GM19372 (cell line): ENCODE data around the gene PIK3R6.

Source experiments
- ATAC-seq: cut with Tn5 transposase; IDR thresholded peaks from one replicate; pipeline ENCODE4 v1.9.1; 2021; ENCODE audit warnings: mild to moderate bottlenecking, low read depth, moderate library complexity; ENCODE audit not compliant: unreplicated experiment

The PIK3R6 gene, protein sequence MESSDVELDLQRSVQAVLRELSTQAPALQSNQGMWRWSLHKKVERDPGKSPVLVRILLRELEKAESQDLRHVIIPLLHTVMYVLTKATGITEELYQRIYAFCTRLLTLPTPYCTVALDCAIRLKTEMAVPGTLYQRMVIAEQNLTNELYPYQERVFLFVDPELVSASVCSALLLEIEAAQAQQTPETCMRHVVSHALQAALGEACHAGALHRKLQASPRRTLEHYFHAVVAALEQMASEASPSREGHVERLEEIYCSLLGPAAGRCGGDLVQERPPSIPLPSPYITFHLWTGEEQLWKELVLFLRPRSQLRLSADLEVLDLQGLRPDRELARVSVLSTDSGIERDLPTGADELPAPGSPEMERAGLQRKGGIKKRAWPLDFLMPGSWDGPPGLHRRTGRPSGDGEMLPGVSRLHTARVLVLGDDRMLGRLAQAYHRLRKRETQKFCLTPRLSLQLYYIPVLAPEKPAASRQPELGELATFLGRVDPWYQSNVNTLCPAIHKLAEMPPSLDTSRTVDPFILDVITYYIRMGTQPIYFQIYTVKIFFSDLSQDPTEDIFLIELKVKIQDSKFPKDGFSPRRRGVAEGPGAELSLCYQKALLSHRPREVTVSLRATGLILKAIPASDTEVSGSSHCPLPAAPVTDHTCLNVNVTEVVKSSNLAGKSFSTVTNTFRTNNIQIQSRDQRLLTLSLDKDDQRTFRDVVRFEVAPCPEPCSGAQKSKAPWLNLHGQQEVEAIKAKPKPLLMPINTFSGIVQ

DNA sequence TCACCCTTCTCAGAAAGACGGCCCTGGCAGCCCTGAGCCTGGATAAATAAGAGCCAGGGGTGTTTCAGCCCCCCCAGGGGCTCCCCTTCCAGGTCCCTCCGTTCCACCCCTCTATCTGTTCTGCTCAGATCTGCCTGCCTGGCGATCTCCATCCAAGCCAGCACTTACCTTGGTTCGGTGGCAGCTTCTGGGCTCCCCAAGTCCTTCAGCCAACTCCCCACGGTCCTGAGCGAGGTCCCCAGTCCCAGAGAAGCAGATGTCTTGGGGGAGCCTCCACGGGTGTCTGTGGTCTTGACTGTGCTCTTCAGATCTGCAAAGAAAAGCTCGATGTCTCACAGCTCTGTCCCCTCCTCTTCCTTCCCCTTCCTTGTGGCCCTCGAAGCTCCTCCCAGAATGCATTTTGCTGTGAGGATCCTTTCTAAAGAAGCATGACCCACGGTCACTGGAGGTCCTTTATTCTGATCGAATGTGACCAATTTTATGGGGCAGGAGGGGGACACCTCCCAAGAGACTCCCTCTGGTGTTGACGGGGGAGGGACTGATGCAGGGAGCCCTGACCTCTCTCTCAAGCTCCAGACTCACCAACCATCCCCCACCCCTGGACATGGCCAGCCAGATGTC is at the start of gene PIK3R6:
Gene PIK3R6, minus strand, starts transcription at position 314 of the 621 bp plus-strand sequence. CDS start 17,880 bp downstream, outside the sequence.
- ATAC-seq, result no peak

DNA sequence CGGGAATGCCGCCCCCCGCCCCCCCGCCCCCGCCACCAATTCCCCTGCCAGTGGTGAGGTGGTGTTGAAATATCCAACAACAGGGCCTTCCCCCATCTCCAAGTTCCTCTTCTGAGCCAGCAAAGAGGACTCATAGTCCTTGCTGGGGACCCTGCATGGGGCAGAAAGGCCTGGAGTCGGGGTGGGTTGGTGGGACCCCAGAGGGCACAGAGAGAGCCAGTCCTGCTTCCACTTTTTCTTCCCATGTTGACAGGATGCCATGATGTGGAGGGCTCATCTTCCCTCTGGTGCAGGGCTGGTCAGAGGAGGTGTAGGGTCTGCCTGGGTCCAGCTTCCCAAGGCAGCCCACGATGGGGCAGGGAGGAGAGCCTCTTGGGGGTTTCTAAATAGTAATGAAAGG is 49.0 kb upstream of the PIK3R6 start:
- no peak for ATAC-seq

DNA sequence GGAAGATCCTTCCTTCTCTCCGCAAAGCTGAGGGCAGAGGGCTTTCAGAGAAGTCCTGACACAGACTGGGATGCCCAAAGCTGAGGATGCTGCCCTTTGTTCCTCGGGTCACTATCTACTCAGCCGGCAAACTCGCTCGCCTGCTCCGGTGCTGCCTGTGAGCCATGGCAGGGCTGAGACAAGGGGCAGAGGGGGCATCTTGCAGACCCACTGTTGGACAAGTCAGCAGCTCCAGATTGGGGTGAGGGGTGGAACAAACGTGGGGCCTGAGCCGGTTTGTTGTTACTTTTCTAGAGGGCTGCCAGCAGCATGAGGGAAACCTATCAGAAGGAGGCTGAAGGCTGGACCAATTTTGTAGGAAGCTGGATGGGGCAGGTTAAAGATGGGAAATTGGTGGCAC is 47.1 kb upstream of the PIK3R6 start:
- no peak for ATAC-seq

DNA sequence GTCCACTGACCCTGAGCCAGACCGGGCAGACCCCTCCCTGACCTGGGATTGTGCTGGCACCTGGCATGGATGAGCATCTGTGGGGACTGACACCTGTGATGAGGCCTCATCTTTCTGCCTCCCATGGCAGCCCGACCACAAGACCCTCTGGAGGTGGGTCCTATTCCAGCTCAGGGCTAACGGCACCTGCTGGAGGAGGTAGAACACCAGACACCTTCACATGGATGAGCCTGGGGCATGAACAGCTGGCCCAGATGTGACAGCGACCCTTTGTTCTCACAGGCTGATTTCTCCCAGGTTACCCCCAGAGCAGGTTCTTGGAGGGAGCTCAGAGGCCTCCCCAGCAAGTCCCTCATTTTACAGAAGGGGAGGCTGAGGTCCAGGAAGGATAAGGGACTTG is 46.4 kb upstream of the PIK3R6 start:
- ATAC-seq, result no peak

DNA sequence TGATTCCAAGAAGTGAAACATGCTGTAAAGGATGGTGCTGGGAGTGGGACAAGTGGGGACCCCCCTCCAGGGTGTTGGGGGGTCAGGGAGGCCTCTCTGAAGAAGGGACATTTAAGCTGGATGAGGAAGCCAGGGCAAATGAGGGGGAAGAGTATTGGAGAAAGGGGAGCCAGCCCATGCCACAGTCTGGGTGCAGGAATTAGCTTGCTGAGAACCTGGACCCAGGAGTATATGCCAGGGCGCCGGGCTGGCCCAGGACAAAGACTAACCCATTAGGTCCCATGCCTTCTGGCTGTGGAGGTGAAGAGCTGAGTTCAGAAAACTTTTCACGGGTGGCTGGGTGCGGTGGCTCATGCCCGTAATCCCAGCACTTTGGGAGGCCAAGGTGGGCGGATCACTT is 45.6 kb upstream of the PIK3R6 start:
- ATAC-seq, result no peak

DNA sequence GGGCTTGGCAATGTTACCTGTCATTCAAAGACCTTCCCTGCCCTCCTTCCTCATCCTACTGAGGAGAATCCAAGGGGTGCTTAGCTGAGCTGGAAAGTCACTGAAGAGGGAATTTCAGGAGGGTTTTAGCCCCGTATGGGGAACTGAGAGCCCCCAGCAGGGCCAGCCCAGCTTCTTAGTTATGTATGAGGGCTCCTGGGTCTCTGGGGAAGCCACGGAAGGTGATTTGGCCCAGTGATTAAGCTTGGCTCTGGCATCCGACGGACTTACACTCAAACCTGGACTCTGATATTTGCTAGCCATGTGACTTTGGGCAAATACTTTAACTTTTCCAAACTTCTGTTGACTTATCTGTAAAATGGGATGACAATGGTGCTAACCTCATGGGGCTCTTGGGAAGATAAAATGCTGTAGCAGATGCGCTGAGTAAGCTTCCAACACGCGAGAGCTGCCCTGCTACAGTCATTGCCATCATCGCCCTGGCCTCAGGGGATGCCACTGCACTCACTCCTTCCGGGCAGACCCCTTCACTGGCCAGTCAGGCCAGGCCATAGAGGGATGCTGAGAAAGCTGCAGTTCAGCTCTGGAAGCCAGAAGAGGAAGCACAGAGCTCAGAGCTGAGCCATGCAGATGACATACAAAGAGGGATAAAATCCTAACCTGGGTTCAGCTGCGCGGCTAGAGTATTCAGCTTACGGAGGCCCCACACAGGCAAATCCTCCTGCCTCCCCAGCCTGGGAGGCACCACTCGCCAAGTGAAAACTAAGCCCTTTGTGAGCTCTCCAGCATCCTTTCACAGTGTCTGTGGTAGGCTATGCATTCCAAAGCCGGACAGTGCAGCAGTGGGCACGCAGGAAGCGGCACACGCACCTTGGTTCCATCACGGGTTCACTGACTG is 44.9 kb upstream of the PIK3R6 start:
- no peak for ATAC-seq

DNA sequence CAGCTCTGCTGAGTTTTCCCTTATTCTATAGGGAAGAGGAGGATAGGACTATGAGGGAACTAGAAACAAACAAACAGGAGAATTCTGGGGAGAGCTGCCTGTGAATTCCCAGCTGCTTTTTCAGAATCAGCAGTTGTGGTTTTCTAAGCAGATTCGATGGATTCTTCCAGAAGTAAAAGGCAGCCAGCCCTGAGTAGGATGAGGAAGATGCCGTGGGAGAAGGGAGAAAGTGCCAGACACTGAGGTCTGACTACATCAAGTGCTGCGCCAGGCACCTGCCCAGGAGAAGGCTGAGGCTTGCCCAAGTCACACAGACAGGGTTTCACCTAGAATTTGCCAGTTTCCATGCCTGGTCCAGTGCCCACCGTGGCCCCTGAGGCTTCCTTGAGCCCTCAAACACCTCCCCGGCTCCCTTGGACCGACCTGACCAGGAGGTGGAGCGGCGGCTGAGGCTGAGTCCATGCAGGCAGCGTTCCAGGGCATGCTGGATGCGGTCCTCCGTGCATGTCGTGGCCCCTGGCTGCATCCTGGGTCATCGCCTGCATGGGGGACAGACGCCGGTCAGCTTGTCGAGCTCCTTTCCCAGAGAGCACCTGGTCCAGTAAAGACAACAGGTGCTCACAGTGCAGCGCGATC is 43.6 kb upstream of the PIK3R6 start:
- ATAC-seq, result no peak

DNA sequence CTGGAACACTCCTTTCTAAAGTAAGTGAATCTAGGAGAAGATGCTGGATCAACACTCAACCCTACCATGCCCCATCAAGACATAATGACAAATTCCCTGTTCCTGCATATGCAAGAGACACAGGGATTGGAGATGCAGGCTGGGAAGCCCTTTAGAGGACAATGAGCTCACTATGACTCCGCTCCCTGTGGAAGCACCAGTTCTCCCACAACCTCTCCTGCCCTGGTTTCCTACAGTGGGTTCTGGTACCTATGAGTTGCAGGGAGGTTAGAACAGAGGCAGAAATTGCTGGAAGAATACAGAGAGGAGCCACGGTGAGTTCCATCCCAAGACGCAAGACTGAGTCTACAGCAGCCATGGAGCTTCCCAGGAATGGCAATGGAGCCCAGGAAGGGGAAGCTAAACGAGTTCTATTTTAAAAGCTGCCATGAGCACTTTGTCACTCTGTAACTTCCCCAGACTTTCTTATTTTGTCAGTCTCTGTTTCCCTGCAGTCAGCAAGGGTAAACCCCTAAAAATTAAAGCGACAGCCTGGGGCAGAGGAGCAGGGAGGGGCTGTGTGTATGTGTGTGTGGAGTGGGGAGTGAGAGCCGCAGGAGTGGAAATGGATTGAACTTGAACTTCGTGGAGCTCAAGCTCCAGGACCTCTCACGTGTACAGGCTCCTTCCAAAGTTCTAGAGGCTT is 42.3 kb upstream of the PIK3R6 start:
- no peak for ATAC-seq

DNA sequence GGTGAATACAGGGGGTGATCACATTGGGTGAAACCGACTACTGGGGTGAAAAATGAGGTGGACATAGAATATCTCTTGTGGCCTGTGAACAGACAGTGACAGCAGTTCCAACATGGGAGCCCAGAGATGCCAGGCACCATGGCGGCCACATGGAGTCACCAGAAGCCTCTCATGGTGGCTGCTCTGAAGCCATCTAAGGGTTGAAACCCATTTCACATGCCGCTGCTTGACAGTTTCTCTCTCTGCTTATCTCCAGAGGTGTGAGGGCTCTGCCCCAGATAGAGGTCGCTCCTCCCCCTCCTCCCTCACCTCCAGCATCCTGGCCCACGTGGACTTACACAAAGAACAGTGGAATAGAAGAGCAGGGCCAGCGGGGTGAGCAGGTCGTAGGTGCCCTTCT is 37.9 kb upstream of the PIK3R6 start:
- no peak for ATAC-seq

DNA sequence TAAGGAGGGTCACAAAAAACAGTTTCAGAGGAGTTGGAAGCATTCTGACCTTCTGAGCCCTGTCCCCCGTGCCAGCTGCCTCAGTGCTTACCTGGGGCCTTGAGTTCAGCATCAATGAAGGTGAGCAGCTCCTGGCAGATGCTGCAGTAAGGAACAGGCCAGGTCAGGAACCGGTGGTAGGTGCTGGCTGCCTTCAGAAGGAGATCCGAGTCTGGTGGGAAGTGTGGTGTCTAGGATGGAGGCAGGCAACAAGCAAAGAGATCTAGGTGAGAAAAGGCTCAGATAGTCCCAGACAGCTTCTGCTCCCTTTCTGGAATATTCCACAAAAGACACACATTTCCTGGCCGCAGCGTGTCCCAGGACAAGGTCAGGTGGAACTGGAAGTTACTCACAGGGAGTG is 37.2 kb upstream of the PIK3R6 start:
- ATAC-seq, result no peak

DNA sequence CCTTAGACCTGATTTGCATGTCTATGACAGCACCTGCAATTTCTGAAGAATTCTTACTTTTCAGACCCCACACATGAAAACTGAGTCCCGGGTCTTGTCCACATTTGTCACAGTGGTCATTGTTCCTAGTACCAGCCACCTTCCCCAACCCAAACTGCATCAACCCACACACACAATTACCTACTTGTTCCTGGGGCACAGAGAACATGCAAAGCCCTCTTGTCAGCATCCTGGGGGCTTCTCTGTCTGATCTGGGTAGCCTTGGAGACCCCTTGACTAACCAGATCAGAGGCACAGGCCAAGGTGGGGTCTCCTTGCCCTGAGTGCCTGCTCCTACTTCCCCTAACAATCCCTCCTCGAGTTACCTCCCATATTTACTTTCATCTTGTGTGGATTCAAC is 36.7 kb upstream of the PIK3R6 start:
- ATAC-seq, result no peak

DNA sequence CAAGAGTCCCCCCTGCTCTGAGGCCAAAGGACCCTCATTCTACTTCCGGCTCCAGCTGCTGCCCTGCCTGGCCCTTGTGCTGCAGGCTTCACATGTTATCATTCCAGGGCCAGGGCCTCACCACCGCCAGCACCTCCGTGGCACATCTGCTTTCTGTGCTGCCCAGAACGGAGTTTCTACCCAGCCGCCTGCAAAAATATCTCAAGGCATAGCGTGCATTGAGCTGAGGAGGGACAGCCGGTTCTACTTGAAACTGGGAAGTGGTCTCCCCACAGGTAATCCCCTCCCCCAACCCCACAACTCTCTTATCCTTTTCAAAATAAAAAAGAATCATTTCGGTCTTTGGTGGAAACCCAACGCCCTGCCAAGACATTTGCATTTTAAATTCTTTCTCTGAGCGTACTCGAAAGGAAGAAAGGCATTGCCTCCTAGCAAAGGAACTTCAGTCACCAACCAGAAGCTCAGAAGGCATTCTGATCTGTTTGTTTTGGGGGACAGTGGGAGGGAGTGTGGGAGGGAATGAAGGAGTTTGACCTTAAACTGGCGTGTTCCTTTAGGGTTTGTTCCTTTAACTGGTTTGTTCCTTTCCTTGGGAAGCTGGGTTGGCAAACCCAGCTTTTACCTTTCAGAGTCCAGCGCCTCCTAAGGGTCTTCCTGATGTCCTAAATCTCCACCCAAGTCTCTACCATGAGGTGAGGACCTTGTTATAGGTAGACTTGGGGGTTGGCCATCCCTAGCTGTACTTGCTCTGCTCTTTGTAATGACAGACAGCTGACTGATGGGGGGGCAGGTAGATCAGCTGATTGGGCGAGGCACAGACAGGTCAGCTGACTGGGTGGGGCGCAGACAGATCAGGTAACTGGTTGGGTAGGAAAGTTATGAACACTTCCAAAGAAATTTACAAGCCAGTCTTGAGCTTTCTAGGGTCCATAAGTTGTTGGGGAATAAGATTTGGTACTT is 33.4 kb upstream of the PIK3R6 start:
- no peak for ATAC-seq

DNA sequence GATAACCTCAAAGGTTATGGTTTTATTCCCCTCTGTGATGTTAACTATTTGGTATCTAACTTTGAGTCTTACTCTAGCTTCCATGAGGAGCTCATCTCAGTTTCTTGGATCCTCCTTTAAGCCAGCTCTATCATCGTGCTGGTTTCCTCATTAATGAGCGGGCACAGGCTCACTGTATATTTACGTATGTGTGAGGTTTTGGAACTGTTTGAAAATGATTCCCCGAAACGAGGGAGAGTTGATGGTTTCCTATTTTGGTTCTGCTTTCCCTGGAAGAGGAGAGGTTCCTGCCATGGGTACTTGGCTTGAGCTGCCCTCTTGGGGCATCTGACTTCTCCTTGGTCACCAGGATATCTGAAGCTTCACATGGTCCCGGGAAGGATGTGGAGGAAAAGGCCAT is 32.7 kb upstream of the PIK3R6 start:
- no peak for ATAC-seq

DNA sequence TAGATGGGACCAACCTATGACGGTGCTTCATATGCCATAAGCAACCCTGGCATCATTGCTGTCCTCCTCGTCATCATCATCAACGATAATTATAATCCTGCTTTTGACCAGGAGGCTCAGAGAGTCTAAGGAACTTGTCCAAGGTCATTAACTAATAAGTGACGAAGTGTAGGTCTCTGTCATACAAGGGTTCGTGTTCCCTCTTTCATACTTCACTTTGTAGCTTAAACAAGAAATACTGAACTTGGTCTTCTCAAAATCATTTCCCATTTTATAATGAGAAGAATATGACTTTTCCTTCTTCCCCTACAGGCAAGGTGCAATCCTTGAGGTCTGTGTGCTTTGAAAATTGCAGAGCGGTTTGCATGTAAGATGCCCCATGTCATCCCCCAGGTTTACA is 31.2 kb upstream of the PIK3R6 start:
- no peak for ATAC-seq

DNA sequence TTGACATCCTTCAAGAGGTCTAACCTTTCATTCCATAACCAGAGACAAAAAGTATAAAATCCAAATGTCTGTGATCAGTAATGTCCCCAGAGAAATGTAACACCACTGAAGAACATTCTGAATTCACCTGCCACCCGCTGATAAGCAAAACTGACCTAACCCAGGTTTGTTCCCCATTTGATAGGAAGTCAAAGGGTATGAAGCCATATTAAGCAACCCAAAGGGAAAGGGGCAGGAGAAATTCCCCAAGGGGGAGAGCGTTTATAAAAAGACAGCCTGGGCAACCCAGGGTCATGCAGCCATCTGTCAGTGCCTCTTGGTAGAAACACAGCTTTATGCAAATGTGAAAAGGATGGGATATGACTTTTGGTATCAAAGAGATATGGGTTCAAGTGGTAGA is 30.7 kb upstream of the PIK3R6 start:
- ATAC-seq, result no peak

DNA sequence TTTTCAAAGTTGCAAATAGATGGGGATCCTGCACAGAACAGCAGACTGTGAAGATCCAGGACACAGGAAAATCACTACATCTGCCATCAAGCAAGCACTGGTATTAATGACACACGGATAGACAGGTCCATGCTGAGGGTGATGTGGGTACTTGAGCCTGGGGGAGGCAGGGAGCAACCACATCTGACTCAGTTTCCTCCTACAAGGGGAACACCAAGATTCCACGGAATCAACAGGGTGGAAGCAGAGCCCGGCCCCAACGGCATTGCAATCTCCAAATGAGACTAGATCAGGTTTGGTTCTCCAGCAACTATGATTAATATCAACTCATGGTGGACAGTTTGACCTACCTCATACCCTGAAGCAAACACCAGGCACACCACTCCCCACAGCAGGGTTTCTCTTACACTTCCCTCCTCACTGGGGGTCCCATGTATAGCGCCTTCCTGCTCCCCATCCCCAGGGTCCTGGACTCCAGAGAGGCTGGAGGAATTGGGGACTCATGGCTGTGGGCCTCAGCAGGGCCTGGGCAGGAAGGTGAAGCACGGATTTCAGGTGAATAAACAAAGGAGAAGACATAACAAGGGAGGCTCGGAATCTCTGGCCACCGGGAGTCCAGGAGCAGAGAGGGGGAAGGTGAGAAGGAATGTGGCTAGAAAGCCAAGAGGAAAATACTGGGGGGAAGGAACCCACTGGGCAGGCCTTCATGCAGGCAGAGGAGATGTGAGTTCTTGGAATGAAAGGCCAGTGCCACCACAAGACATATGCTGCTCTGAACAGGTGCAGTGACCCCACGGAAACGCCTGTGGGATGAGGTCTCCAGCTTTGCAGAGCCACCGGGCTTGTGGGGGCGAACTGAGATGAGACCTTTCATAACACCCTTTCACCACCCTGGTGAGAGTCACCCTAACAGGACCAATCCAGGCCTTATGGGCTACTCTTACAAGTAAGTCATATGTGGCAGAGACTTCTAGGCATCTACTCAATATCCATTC is 29.5 kb upstream of the PIK3R6 start:
- ATAC-seq, result no peak

DNA sequence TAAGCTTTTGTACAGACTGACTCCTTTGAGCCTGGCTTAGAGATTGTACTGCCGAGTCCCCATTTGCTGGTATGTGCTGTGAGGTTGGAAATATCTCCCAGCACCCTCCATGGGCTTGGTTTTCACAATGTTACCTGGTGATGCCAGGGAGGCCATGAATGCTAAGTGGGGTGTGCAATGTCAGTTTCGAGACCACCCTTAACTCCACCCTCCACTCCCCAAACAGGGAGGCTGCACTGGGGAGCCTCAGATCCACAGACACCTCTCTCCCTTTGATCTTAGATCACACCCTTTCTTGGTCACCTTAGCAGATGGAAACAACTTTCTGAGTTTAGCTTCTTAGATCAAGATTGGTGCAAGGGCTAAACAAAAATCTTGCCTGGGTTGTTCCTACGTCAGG is 28.6 kb upstream of the PIK3R6 start:
- no peak for ATAC-seq
